EL (cell line): ENCODE data around the gene SLC22A31.

Experiments
- DNase-seq: peaks from one replicate; pipeline ENCODE4 v3.0.0-alpha.2; 2016

Gene SLC22A31

DNA sequence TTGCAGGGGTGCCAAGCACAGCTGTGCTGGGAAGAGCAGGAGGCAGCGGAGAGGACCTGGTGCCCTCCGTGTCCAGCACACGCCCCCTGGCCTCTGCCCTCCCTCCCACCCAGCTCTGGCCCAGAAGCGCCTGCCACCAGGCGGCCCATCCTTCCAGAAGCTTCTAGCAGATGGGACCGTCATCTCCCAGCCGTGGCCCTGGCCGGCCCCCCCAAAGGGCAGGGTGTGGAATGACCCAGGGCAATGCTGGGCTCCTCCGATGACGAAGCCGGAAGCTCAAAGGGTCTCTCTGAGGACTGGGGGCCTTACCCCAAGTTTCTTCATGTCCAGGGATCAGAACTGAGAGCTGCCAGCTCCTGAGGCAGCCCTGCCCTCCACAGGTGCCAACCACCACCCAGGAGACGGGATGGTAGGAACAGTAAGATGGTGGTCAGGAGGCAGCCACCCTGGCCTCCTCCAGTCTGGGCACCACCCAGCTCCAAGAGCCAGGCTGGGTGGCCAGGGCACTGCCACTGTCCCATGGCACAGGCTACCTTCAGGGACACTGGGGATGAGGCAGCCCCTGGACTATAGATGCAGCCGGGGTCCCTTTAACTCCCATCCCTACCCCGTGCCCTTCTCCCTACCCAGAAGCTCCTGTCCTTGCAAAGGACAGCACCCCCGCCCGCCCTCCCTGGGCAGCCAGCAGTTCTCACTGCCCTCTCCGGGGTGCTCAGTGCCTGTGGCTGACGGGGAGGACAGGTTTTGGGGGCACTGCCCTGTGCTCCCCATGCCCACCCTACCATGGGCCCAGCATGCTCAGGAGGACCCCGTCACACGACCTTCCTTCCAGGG lies 35.3 kb downstream of the SLC22A31 start:
- no peak for DNase-seq

DNA sequence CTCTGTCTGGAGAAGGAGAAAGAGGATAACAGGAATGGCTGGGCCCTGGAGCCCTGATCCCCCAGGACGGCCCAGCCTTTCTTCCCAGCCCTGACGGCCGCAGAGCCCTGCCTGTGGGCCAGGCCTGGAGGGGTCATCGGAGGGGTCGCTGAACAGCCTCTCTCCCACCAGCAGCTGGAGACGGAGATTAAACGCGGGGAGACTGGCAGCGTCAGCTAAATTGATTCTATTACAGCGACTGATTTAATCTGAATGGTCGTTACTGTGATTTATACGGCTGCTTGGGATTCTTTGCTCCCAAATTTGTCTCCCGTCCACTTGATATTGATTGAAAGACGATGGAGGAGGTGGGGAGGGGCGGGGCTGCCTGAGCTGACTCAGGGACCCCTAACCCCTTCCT lies 35.9 kb downstream of the SLC22A31 start:
- DNase-seq: no peak

DNA sequence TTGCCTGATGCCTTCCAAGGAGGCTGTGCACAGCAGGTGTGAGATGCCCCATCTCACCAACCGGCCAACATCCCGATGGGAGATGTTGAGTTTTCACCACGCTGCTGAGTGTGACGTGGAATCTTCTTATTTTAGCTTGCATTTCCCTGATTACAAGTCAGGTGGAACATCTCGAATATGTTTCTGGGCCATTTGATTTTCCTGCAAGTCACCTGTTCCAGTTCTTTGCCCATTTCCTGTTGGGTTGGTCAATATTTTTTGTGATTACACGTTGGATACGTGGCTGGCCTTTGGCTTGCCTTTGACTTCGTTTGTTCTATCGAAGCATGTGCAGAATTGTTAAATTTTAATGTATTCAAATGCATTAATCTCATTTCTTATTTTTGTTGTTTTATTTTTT lies 37.0 kb downstream of the SLC22A31 start:
- no peak for DNase-seq

DNA sequence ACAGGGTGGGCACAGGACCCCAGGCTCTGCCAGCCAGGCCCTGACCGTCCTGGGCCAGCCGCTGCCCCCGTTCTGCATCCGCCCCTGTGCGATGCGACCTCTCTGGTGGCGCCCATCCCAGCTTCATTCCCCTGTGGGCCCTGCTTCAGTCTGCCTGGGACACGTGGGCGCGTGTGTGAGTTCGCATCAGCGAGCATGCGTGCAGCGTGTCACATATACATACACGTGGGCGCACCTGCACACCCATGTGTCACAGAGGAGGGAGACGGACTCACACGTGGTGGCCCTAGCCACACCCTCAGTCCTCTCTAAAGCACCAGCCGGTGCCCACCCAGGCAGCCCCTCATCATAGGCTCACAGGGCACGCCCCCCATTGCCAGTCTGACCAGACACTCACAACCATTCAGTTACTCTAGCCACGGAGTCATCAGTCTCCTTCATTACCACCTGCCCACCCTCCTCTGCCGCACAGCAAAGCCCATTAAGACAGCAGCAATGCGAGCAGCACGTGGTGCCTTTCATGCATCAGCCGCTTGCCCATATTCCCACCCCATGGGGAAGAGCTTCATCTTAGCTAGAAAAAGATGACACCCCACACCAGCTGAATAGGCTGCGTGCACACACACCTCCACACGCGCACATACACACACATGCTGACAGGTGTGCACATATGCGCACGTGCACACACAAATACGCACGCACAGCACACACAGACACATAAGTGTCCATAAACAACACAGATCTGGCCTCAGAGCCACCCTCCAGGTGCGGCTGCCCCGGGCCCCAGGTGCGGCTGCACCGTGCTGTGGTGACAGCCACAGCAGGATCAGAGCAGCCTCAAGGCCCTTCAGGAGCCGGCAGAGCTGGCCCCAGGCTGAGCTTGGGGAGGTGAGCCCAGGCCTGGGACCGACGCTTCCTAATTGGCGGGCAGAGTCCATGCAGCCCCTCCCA lies 38.3 kb downstream of the SLC22A31 start:
- no peak for DNase-seq

DNA sequence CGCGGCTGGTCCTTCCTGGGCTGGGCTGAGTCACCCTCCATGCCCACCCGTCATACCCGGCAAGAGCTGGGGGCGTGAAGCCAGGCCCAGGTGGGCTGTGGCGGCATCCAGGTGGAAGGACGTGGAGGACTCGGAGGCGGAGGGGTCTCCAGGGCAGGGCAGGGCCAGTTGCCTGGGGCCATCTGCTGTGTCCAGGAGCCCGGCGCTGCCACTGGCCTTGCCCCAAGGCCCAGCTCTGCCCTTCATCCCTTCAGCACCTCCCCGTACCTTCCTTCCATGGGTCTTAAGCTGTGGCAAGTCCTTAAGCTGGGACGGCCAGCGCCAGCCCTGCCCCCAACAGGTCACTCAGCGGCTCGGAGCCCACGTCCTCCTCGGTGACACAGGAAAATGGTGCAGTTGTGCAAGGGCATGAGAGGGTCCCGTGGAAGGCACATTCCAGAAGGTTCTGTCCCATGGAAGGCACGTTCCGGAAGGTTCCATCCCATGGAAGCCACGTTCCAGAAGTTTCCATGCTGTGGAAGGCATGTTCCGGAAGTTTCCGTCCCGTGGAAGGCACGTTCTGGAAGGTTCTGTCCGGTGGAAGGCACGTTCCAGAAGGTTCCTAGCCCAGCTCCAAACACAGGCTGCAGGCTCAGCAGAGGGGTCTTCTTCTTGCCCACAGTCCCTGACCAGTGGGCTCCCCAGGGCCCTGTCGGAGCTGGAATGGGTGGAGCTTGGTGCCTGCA lies 39.2 kb downstream of the SLC22A31 start:
- no peak for DNase-seq

DNA sequence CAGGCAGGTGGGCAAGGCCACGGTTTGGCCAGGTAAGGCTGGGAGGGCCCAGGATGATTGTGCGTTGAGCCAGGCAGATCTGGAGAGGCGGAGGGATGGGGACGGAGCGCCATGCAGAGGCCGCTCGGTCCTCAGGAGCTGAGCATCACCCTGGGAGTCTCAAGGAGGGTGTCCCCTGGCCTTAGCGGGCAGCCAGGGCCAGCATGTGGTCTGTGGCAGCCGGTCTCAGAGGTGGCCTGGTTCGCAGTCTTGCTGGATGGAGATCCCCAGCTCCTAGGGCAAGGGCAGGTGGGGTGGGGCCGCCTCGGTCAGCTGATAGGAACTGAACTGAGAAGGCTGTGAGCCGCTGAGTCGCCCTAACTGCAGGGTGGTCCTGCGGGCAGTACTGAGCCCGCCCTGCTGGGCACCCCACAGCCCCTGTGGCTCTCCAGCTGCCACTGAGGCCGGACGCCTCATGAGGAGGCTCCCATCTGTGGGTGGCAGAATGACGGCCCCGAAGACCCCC lies 40.4 kb downstream of the SLC22A31 start:
- no peak for DNase-seq

DNA sequence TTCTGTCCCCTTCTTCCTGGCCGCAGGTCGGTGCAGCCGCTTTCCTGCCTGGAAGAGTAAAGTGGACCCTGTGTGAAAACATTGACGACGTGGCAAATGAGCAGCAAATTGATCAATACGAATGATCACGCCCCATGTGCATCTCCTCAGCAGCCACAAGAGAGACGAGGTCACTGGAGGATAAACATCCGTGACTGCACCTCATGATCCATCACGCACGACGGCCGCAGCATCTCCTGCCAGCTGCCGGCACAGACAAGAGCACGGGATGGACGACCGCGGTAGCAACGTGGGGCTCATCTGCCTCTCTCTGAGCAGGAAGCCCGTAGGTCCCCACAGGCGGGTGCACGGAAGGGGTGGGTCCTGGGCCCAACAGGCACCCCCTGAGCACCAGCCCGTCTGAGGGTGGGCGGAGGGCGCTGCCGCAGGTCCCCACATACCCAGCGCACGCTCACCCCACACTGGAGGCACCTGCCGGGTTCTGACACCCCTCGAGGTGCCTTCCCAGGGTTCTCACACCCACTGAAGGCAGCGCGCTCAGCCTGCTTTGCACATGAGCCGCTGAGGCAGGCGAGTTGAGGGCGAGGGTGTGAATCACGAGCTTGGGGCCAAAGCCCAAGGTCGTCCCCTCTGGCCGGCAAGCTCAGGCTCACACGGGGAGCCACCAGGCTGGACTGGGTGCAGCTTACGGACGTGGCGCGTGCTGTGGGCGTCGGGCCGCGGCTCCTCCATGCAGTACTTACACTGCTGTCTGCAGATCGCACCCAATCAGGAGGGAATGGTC lies 41.1 kb downstream of the SLC22A31 start:
- no peak for DNase-seq

DNA sequence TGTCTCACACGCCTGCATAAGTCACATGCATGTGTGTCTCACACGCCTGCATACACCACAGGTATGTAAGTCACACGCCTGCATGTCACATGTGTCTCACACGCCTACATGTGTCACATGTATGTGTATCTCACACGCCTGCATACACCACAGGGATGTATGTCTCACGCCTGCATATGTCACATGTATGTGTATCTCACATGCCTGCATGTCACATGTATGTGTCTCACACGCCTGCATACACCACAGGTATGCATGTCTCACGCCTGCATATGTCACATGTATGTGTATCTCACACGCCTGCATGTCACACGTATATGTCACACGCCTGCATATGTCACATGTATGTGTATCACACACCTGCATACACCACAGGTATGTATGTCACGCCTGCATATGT lies 42.6 kb downstream of the SLC22A31 start:
- DNase-seq: no peak

DNA sequence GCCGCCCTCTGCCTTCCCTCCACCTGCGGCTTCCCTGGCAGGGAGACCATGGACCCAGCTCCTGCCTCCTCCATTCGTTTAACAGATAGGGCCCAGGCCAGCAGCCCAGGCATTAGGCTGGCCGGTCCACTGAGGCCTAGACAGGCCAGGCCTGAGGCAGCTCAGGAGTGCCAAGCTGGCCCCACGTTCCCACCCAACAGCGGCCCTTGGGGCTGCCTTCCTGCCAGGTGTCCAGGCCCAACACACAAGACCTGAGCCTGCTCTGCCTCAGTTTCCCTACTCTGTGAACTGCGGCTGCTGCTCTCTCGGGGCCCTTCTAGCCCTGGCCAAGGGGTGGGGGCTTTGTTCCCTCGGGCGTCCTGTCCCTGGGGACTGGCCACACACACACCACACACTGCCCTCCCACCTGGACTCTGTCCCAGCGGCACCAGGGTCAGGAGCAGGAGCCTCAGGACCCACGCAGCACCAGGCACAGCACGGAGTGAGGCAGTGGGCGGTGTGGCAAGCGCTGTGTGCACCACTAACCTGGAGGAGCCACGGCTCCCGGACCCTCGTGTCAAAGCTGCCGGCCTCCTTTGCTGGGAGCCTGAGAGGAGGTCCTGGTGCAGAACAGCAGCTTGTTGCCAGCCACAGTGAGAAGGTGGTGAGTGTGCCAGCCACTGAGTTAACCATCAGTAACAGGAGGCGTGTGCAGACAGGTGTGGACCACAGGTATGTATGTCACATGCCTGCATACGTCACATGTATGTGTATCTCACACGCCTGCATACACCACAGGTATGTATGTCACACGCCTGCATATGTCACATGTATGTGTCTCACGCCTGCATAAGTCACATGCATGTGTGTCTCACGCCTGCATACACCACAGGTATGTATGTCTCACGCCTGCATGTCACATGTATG lies 43.3 kb downstream of the SLC22A31 start:
- DNase-seq: no peak

DNA sequence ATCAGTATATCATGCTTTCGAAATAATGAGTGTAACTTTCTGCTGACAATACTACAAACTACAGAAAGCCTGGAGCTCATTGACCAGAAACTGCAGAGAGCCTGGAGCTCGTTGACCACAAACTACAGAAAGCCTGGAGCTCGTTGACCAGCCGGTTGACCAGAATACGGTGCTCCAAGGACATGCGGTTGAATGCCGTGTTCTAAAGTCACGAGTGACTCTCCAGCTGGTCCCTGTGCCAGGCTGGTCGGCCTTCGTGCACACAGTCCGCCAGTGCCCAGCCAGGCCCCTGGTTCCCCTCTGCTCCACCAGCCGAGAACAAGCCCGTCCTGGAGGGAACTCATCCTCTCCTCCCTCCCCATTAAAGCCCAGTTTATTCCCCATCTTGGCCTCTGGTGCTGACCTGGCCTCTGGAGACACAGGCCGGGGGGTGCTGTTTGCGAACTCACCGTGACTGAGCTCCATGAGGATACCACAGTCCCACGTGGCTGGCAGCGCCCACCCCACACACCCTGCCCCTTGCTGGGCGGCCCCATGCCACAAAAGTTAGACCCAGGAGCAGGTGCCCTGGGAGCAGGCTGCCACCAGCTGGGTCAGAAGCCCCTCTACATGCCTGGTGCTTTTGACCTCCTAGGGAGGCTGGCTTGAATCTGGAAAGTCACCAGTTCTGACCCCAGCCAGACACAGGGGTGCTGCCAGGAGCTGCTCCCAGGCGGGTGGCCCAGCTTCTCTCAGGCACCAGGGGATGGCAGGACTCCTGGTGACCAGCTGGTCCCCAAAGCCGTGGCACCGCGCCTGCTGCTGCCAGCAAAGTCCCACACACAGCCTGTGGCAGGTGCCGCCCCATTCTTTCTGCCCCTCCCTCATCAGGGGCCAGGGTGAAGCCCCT lies 44.2 kb downstream of the SLC22A31 start:
- no peak for DNase-seq

DNA sequence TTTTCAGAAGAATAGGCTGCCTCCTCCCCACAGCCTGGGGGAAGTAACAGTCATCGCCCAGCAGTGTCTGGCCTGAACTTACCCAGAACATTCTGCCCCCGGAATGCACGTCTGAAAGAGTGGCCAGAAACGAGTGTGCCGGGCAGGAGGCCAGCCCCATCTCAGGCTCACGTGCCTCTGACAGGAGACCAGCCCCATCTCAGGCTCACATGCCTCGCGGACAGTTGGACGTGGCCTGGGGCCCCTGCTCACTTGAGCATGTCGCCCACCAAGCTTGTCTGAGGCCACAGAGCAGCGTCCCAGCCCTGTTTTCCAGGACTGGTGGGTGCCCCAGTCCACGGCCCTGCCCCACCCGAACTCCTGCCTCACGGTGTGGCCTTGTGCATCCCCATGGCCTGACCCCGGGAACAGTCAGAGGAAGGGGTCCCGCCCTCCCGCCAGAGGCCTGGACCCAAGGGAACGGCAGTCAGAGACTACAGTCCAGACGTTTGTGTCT lies 45.1 kb downstream of the SLC22A31 start:
- peak; percentile 83 for DNase-seq

DNA sequence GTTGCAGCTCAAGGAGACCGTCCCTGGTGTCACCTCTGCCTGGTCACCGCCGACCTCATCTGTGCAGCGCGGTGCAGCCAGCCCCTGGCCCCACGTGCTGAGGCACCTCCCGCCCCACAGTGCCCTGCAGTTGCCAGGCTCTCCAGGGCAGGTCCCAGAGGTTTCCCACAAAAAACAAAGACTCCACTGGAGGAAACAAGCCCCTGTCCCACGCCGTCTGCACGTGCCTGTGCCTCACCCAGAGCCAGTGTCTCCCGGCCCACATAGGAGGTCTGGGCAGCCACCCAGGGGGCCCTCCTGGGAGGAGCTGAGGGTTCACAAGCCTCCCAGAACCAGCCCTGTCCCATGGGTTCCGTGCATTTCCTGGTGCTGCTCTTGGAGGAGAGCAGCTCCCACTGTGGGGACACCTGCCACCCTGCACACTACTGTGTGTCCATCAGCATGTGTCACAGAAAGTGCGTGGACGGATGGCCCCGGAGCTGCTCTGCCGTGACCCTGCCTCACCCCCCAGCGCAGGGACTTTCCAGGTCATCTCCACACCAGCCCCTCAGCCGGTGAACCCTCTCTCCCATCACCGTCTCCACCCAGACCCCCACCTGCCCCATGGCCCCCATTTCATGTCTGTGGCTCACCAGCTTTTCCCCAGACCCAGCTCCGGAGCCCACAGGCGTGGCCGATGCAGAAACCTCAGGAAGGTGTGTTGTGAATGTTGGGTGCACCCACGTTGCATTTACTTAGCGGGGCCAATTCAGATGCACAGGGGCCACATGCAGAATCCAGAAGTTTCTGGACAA lies 45.8 kb downstream of the SLC22A31 start:
- no peak for DNase-seq

DNA sequence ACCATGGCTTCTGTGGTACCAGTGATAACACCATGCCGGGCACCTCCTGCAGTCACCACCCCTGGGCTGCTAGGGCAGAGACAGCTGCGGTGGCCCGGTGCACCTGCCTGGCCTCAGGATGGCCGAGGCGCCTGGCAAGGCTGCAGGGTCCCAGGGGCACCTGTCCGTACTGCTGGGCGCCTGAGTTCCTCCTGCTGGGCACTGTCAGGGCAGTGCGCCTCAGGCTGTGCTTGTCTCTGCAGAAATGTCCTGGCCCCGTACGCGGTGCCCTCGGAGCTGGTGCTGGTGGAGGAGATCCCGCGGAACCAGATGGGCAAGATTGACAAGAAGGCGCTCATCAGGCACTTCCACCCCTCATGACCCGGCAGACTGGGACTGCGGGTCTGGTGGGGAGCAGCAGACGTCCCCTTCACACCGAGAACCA lies 46.5 kb downstream of the SLC22A31 start:
- DNase-seq: no peak

DNA sequence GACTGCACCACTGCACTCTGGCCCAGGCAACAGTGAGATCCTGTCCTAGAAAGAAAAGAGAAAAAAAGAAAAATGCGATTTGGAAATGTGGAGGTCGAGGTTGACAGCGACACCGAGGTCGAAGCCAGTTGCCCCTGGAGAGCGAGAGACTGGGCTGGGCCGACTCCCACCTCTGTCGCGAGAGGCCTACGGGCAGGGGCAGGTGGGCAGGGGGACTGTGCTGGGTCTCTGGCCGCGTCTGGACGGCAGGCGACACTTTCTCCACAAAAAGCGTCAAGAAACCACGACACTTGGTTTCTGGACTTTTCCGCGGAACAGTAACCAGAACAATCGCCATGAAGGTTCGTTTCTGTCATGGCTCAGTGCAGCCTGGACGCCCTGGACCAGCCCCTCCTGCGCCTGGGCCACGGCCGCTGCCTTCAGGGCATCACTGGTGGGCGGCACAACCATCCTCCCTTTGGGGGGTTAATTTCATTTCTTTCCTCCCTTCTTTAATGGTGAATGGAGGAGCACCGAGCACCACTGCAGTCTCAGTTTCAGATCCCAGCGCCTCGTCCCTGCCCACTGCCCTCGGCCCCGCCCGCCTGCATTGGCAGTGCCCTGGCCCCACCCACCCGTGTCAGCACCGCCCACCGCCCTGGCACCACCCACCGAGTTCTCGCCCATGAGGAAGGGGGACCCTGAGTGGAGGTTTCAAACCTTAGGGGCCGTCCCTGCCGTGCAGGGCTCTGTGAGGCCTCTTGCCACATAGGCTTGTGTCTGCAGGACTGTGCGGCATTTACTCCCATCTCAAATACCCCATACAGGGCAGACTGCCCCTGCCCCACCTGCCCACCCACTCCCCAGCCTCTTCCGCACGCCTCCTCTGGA lies 47.3 kb downstream of the SLC22A31 start:
- DNase-seq: no peak

DNA sequence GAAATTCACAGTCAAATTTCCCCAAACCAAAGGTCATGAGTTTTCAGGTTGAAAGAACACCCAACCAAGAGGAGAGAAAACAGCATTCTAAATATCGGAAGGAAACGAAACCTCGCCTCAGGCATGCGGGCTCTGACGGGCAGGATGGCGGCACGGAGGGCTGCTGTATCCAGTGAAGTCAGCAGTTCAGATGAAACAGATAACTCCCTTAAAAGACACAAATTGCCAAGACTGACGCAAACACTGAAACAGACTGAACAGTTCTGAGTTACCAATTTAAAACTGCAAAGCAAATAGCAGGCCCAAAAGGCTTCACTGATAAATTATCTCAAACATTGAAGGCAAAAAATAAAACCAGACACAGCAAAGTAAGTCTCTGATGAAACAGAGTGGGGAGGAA lies 49.4 kb downstream of the SLC22A31 start:
- DNase-seq: no peak

DNA sequence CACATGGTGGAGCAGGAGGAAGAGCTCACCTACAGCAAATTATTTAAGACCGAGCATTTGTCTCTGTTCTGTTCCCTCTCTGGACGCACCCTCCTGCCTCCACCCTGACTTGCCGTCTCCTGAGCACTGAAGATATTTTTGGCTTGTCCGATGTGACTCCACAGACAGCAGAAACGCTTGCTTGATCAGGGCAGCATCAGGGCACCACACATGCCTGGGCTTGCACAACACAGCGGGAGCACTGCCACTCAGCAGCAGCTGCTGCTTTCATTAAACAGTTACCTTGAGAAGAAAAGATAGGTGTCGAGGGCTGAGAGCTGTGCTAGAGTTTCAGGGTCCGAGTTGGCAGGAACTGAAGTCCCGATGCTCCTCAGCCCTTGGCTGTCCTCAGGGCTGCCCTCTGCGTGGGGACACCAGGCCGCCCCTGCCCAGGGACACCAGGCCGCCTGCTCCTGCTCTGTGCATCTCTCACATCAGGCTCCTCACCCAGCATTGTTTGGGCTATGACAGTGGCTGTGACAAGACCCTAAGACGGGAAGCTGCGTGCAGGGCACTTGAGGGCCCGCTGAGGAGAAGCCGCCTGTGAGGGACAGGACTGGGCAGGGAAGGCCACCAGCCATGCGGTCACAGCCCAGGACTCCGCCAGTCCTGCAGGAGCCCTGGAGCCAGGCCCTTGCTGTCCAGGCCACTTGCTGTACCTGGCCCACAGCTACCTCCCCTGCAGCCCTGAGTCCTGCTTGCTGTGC lies 50.1 kb downstream of the SLC22A31 start:
- no peak for DNase-seq

DNA sequence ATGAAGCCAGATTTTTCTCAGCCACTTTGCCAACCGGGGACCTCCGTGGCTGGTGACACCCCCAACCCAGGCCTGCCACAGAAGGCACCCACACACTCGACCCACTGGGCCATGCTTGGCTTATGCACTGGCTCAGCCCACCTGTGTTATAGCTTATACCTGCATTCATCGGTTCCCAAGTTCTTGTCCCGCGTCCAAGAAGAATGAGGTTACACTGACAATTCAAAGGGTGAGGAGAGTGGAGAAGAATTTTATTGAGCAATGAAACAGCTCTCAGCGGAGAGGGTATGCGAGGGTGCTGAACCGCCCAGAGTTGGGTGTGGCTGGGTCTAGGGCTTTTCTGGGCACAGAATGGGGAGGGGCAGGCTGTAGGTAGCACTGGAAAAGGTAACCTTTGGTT lies 51.0 kb downstream of the SLC22A31 start:
- DNase-seq: no peak
